ENCODE data around the gene PRSS56. TPM values are rescaled to one million over a fixed set of nuclear protein-coding genes. Genes with fewer than 3 reads are reported as not detected.

PRSS56 gene
- total and polyA plus RNA-seq, 2 of the 8 experiments (the other 6 are each of a cell fraction or from before 2014, with no cell fraction given) = 0.03 TPM; not detected in 1

DNA sequence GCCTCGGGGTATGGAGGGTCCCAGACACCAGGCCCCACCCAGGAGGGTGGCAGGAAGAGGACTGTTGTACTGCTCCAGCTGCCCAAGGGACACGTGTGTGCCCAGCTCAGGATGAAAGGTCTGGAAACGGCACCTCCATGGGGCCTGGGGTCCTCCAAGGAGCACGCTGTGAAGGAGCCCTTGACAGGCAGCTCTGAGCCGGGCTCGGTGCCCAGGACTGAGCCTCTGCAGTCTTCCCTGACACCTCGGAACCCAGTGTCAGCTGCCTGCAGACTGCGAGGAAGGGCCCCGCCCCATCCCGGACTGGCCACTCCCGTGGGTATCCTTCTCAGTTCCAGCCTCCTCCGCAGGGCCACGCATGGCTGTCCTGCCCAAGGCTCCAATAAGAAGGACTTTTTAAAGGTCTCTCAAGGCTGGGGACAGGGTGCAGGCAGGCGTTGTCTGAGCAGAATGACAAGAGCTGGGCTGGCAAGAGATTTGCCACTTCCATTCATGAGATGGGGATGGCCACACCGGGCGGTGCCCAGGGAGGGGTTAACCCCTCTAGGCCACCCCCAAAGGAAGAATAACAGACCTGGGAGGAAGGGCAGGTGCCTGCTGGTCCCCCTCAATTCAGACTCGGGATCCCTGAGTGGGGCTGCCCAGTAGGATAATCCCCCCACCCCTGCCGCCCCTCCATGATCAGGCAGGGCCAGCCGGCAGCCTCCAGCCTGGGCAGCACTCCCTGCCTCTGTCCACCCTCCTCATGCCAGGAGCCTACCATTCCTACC is 41.4 kb upstream of the PRSS56 start:
- no peaks in the 10 kb centered on the region; a peak in 1 of 7 replicates for H3K4me1 ChIP-seq (replicated peaks in 1 of 4; ENCODE audit: control insufficient read depth in 3 of 4, insufficient read depth in 4 of 4, low read length in 3 of 4)
- H3K4me2 ChIP-seq (ENCODE audit: insufficient read depth in 1 of 2, low read depth in 2 of 2, low read length in 2 of 2) = no peak overlapping the region
- H3K27me3 ChIP-seq (replicated peaks in 1 of 4; ENCODE audit: control insufficient read depth in 3 of 4, extremely low read depth in 1 of 4, insufficient read depth in 3 of 4, low read length in 3 of 4) = peaks cover 0 to 4% (median 0%) of the 10 kb centered on the region in 4 experiments; a peak in 3 of 7 replicates
- H2BK12ac ChIP-seq (ENCODE audit: low read depth, low read length) = no peak overlapping the region
- H3K23ac ChIP-seq (ENCODE audit: insufficient read length) = no peak overlapping the region
- no peak overlapping the region for H4K8ac ChIP-seq (ENCODE audit: extremely low read depth, insufficient read depth, low read length)
- no peaks in the 10 kb centered on the region for H3K9me3 ChIP-seq (ENCODE audit: insufficient read depth in 2 of 2, low read depth in 1 of 2, low read length in 1 of 2)
- H3K27ac ChIP-seq (ENCODE audit: low read depth, low read length) = no peak overlapping the region
- H3K79me1 ChIP-seq (ENCODE audit: low read depth, low read length) = no peaks in the 10 kb centered on the region
- H2AFZ ChIP-seq (ENCODE audit: low read length) = no peak overlapping the region
- POLR2A ChIA-PET (ENCODE audit: partially characterized antibody) = no interaction called here
- H2BK20ac ChIP-seq (ENCODE audit: low read length) = no peak overlapping the region
- no peaks in the 10 kb centered on the region for H3K36me3 ChIP-seq (ENCODE audit: control insufficient read depth in 2 of 4, insufficient read depth in 4 of 4, low read length in 3 of 4)
- H3K14ac ChIP-seq (ENCODE audit: insufficient read length) = no peak overlapping the region
- CTCF ChIA-PET (ENCODE audit: partially characterized antibody) = interaction anchor here (0.5 to 6.2 kb wide), 6 partner anchors 13 to 503 kb away, joined by 3 to 66 read pairs (median 4); no protein-coding TSS in a partner anchor
- H3K9ac ChIP-seq (replicated peaks in 1 of 4; ENCODE audit: extremely low read depth in 1 of 4, low read depth in 3 of 4, low read length in 3 of 4) = no peak overlapping the region
- no peaks in the 10 kb centered on the region for H3K23me2 ChIP-seq (ENCODE audit: low read depth, low read length)
- DNase-seq (ENCODE audit: low read depth in 1 of 2, low spot score in 2 of 2) = no peak
- no peak overlapping the region for H3K56ac ChIP-seq (replicated peaks; ENCODE audit: insufficient read length, low read depth, low read length)
- no peak overlapping the region for H3K4me3 ChIP-seq (ENCODE audit: extremely low read depth in 1 of 4, insufficient read depth in 2 of 4, low read depth in 3 of 4, low read length in 4 of 4)
- no peak overlapping the region for H2BK5ac ChIP-seq (ENCODE audit: low read depth, low read length)
- H4K5ac ChIP-seq (ENCODE audit: insufficient read length, low read depth, low read length) = no peak overlapping the region
- FAIRE-seq = no peak
- H2BK15ac ChIP-seq (ENCODE audit: low read length) = no peak overlapping the region
- H3K4ac ChIP-seq (replicated peaks; ENCODE audit: insufficient read length, low read depth, low read length) = no peak overlapping the region
- no peak overlapping the region for H4K91ac ChIP-seq (replicated peaks; ENCODE audit: insufficient read length, low read length)
- 91% methylated on average over 18 of the region's 19 CpGs; no CpG with 5 or more reads in 1 of the 2 experiments for WGBS, 2 experiments (ENCODE audit: extremely low coverage in 1 of 2, insufficient coverage in 1 of 2, insufficient read length in 1 of 2, insufficient replicate concordance in 2 of 2, low coverage in 1 of 2, low lambda C conversion rate in 2 of 2, missing lambda C conversion rate in 1 of 2)
- peaks cover 2 to 5% of the 10 kb centered on the region in 2 experiments for H4K20me1 ChIP-seq (replicated peaks in 1 of 2; ENCODE audit: control insufficient read depth in 1 of 2, insufficient read depth in 2 of 2, low read length in 2 of 2)
- no peak overlapping the region for H2BK120ac ChIP-seq (replicated peaks; ENCODE audit: low read depth, low read length)
- no peaks in the 10 kb centered on the region for H3K79me2 ChIP-seq (ENCODE audit: control insufficient read depth in 1 of 2, insufficient read depth in 2 of 2, low read length in 2 of 2)
- H3K18ac ChIP-seq (ENCODE audit: extremely low read depth, low read length) = no peak overlapping the region
- H2AK5ac ChIP-seq (ENCODE audit: low read depth, low read length) = no peak overlapping the region
- TF ChIP-seq ZNF274 (IDR thresholded peaks at IDR 0.05; ENCODE audit: borderline replicate concordance, extremely low read depth, low read length) (no peak), JUN (IDR thresholded peaks at IDR 0.05; ENCODE audit: low read depth, low read length) (no peak), RAD21 (IDR thresholded peaks at IDR 0.05 in 1 of 2, conservative IDR thresholded peaks at IDR 0.05 in 1 of 2; ENCODE audit: low read depth in 2 of 2, low read length in 2 of 2) (no peak), RNF2 (IDR thresholded peaks at IDR 0.05; ENCODE audit: borderline replicate concordance, low read depth, low read length, missing control alignments, poor library complexity, severe bottlenecking) (no peak), CHD2 (IDR thresholded peaks at IDR 0.05; ENCODE audit: low read length) (no peak), EGR1 (IDR thresholded peaks at IDR 0.05; ENCODE audit: borderline replicate concordance, low read depth, low read length) (no peak), SIX5 (IDR thresholded peaks at IDR 0.05; ENCODE audit: low read depth, low read length) (no peak), POU5F1 (IDR thresholded peaks at IDR 0.05; ENCODE audit: low read depth, low read length) (no peak), POLR2AphosphoS5 (IDR thresholded peaks at IDR 0.05; ENCODE audit: low read depth, low read length) (no peak)
- TF ChIP-seq, protein P1, sequence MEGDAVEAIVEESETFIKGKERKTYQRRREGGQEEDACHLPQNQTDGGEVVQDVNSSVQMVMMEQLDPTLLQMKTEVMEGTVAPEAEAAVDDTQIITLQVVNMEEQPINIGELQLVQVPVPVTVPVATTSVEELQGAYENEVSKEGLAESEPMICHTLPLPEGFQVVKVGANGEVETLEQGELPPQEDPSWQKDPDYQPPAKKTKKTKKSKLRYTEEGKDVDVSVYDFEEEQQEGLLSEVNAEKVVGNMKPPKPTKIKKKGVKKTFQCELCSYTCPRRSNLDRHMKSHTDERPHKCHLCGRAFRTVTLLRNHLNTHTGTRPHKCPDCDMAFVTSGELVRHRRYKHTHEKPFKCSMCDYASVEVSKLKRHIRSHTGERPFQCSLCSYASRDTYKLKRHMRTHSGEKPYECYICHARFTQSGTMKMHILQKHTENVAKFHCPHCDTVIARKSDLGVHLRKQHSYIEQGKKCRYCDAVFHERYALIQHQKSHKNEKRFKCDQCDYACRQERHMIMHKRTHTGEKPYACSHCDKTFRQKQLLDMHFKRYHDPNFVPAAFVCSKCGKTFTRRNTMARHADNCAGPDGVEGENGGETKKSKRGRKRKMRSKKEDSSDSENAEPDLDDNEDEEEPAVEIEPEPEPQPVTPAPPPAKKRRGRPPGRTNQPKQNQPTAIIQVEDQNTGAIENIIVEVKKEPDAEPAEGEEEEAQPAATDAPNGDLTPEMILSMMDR (IDR thresholded peaks at IDR 0.05; ENCODE audit: control extremely low read depth in 1 of 3, insufficient read depth in 1 of 3, low read depth in 1 of 3, low read length in 3 of 3) = no peak

Measured in H1 (cell line).